EL (cell line): ENCODE data around the gene ATRX.
"Not testable (repeated sequence)": the region's sequence is repeated elsewhere in the genome, so short reads cannot be mapped to it uniquely, and the experiment has no call there.

Source experiments
- DNase-seq: peaks from one replicate; pipeline ENCODE4 v3.0.0-alpha.2; 2016

ATRX gene

DNA sequence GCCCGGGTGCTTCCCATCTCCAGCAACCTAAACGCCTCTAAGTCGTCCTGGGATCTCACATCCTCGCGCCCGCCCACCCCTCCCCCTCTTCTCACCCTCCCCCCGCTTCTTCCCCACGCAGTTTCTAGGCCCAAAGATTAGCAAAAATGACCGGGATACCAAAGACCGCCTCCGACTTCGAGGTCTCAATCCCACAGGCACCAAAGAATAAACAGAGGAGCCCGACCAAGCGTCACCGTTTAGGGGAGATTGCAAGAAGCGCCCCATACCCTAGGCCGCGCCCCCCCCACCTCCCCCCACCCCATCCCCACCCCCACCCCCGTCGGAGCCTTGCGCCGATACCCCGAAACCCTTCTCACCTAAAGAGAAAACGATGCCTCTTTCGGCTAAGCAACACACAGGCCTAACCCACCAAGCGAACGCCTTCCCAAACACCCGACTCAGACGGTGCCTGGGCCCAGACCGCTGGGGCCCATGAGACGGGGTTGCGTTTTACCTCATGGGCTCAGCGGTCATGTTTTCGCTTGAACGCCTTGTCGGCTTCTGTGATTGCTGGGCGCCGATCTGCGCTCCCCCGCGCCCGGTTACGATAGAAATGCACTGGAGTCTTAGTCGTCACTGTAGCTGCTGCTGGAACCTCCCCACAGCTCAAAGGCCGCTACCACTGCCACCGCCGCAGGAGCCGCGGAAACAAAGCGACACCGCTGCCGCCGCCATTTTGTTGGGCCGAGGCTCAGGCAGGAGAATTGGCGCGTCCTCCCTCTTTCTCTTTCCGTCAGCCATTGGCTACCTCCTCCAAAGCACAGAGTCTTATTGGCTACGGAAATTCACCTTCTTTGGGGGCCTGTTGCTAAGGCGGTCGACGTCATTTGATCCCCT, at the start of gene ATRX:
Gene ATRX, minus strand, starts transcription at position 731 of the 879 bp plus-strand sequence. Its CDS starts 215 bp downstream, at position 516.
- peak; percentile 81 for DNase-seq

DNA sequence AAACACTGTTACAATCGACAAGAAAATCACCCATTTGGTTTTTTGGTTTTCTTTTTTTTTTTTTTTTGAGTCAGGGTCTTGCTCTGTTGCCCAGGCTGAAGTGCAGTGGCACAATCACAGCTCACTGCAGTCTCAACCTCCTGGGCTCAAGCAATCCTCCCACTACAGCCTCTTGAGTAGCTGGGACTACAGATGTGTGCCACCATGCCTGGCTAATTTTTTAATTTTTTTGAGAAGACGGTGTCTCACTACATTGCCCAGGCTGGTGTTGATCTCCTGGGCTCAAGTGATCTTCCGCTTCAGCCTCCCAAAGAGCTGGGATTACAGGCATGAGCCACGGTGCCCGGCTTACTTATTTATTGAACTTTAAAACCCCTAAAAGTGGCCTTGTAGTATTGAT, 45.5 kb upstream of the ATRX start:
- not testable (repeated sequence) for DNase-seq

DNA sequence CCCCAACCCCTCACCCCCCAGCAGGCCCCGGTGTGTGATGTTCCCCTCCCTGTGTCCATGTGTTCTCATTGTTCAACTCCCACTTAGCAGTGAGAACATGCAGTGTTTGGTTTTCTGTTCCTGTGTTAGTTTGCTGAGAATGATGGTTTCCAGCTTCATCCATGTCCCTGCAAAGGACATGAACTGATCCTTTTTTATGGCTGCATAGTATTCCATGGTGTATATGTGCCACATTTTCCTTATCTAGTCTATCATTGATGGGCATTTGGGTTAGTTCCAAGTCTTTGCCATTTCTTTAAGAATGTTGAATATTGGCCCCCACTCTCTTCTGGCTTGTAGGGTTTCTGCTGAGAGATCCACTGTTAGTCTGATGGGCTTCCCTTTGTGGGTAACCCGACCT, 36.0 kb upstream of the ATRX start:
- not testable (repeated sequence) for DNase-seq

- no peak for DNase-seq
Observed at GRCh38 chrX:77820091-77820727, 34.2 kb upstream of the ATRX start.

DNA sequence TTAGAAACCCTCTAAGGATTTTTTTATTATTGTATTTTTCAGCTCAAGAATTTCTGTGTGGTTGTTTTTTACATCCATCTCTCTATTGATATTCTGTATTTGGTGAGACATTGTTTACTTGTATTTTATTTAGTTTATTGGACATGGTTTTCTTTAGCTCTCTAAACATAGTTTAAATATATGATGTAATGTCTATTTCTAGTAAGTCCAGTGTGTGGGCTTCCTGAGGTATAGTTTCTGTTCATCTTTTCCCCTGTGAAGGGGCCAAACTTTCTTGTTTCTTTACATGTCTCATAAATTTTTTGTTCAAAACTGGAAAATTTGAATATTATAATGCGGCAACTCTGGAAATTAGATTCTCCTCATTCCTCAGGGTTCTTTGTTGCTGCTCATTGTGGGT, 28.2 kb upstream of the ATRX start:
- DNase-seq = no peak

DNA sequence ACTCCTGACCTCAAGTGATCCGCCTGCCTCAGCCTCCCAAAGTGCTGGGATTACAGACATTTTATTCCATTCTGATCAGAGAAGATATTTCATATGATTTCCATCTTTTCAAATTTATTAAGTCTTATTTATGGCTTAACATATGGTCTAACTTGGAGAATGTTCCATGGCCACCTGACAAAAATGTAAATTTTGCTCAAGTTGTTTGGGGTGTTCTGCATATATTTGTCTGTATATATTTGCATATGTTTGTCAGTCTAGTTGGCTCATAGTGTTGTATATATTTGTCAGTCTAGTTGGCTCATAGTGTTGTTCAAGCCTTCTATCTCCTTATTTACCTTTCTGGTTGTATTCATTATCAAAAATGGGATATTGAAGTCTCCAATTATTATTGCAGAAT, 16.2 kb upstream of the ATRX start:
- no peak for DNase-seq

- DNase-seq = no peak
Observed at GRCh38 chrX:77795124-77795523, 9.1 kb upstream of the ATRX start.

- DNase-seq = no peak
Observed at GRCh38 chrX:77793946-77794345, 7.9 kb upstream of the ATRX start.

GRCh38 chrX:77788050-77788449, 2.0 kb upstream of the ATRX start:
- peak; percentile 63 for DNase-seq

DNA sequence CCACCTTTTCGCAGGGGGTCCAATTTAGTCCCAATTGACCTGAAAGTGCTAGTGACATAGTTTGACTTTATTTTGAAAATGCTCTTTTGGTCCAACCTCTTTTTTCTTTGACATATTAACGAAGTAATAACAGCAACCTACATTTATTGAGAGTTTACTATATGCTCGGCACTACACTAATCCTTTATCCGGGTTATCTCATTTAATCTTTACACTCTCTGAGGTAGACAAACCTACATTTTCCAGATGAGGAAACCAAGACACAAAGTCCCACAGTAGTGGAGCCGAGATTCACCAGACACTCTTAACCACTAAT, 307 bp upstream of the ATRX start:
- no peak for DNase-seq

DNA sequence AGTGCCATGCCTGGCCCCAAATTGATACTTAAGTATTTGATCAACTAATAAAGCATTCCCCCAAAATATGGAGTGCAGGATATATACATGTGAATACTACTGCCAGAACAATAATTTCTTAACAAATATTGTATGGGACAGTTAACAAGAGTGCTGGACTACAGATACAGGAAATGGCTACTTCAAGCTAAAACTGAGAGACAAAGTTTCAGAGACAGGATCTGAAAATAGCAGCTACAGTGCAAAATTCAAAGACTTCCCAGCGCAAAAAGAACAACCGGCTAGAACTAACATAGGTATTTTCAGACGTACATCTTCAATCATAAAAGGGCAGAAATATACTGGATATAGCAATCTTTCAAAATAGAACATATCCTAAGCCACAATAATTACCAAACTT, 6.3 kb downstream of the ATRX start:
- DNase-seq = no peak

- no peak for DNase-seq
Observed at GRCh38 chrX:77776659-77777058, 9.4 kb downstream of the ATRX start.

GRCh38 chrX:77771601-77772000, 14.4 kb downstream of the ATRX start:
- no peak for DNase-seq

GRCh38 chrX:77768787-77769186, 17.2 kb downstream of the ATRX start:
- DNase-seq = no peak

- DNase-seq = not testable (repeated sequence)
Observed at GRCh38 chrX:77766212-77766611, 19.8 kb downstream of the ATRX start.

DNA sequence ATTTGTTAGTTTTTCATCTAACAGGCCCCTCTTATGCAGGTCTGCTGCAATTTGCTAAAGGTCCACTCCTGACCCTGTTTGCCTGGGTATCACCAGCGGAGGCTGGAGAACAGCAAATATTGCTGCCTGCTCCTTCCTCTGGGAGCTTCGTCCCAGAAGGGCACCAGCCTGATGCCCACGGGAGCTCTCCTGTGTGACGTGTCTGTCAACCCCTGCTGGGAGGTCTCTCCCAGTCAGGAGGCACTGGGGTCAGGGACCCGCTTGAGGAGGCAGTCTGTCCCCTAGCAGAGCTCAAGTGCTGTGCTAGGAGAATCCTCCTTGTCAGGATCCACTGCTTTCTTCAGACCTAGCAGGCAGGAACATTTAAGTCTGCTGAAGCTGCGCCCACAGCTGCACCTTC, 30.5 kb downstream of the ATRX start:
- no peak for DNase-seq

DNA sequence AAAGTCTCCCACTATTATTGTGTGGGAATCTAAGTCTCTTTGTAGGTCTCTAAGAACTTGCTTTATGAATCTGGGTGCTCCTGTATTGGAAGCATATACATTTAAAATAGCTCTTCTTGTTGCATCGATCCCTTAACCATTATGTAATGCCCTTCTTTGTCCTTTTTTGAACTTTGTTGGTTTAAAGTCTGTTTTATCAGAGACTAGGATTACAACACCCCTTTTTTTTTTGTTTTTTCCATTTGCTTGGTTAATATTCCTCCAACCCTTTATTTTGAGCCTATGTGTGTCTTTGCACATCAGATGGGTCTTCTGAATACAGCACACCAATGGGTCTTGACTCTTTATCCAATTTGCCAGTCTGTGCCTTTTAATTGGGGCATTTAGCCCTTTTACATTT, 32.1 kb downstream of the ATRX start:
- DNase-seq = not testable (repeated sequence)

- peak; percentile 68 for DNase-seq
Observed at GRCh38 chrX:77749695-77750094, 36.3 kb downstream of the ATRX start.

DNA sequence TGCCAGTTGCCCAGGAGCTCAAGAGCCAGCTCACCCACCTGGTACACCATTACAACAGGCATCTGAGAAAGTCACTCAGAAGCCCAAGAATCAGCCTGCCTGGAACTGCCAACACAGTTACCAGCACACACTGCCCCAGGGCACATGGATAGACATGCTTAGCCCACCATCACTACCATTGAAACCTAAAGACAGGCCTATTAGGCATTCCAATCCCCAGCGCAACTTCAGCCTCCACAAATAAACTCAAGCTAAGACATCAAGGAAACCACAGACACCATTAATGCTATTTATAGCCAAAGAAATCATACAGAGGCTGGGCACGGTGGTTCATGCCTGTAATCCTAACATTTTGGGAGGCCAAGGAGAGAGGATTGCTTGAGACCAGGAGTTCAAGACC, 42.3 kb downstream of the ATRX start:
- DNase-seq = peak; percentile 31

- DNase-seq = no peak
Observed at GRCh38 chrX:77742788-77743476, 43.1 kb downstream of the ATRX start.

DNA sequence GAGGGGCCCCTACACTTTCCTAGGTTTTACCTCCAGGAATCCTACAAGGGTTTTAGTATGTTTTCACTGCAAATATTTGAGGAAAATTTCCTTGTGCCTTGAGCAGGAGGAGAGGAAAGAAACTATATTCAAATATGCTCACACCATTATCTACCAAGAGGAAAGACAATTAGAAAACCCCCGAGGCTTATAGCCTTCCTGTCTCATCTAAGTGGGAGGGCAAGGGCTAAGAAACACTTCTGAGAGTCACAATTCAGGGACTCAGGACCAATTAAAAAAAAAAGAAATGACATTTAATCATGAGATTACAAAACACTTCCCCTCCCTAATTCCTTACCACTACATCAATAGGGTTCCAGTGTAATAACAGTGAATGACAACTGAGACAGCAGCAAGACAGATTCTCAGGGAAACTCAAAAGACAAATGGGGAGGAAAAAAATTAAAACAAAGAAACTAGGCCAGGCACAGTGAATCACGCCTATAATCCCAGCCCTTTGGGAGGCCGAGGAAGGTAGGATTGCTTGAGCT, 45.6 kb downstream of the ATRX start:
- DNase-seq = no peak

GRCh38 chrX:77733342-77733741, 52.7 kb downstream of the ATRX start:
- no peak for DNase-seq

DNA sequence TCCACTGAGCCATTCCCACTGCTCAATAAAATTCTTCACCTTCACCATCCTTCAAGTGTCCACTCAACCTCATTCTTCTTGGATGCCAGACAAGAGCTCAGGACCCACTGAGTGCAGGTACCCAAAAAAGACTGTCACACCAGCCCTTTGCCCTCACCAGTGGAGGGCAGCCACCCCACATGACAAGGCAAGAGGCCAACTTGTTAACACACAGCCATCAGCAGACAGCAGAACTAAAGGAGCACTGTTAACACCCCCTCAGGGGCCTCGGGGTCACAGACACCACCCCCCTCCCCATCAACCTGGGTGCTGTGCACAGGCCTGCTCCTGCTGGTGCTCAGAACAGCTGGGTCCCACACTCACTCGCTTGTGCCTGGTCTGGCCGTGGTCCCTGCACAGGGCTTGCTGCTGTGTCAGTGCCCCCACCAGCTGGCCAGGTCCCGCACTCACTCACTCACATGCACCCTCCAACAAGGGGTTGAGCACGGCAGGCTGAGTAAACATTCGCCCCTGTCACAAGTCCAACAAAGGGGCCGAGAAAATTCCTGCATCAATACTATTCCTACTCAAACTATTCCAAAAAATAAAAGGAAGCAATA, 54.1 kb downstream of the ATRX start:
- no peak for DNase-seq
